ENCODE results near the gene CHAD.
"Not testable (repeated sequence)": the region's sequence is repeated elsewhere in the genome, so short reads cannot be mapped to it uniquely, and the experiment has no call there.

CHAD gene

GRCh38 chr17:50452630-50453300 is 15.9 kb downstream of the CHAD start:
- peak; percentile 13 for DNase-seq

- no peak for DNase-seq
Measured at GRCh38 chr17:50451943-50452629, 16.6 kb downstream of the CHAD start.

DNA sequence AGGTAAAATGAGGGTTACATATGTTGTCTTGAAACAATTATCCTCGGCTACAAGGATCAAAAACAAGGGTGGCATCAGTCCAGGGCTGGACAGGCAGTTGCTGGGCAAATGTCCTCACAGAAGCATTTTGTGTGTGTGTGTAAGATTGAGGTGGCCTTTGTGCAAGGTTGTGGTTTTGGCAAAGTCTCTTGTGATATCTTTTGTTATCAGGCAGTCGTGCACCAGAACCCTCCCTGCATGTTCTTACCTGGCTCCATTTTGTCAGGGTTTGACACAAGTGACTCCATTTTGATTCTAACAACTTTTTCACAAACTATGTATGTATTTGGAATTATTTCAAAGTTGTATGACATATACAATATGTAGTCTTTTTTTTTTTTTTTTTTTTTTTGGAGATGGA is 20.0 kb downstream of the CHAD start:
- no peak for DNase-seq

GRCh38 chr17:50447870-50448595 is 20.6 kb downstream of the CHAD start:
- no peak for DNase-seq

DNA sequence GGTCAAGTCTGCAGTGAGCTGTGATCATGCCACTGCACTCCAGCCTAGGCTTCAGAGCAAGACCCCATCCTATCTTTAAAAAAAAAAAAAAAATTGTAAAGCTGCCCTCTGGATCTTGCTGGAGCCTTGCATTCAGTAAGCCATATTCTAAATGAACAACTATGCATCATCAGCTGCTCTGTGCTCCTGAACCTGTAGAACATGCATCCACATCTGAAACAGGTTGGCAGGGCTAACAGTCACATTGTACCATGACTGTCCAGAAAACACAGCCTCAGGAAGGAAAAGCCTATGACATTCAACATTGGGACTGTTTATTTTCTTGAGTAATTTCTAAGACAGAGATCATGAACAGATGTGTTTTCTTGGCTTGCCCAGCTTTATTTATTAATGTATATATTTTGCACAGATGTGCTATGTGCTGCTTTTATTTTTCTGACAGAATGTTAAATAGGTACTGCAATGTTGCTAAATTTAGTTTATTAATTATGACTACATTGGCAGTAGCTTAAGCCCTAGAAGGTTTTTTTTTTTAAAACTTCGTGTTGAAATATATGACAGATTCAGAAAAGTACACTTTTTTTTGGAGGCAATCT is 22.9 kb downstream of the CHAD start:
- DNase-seq: no peak

DNA sequence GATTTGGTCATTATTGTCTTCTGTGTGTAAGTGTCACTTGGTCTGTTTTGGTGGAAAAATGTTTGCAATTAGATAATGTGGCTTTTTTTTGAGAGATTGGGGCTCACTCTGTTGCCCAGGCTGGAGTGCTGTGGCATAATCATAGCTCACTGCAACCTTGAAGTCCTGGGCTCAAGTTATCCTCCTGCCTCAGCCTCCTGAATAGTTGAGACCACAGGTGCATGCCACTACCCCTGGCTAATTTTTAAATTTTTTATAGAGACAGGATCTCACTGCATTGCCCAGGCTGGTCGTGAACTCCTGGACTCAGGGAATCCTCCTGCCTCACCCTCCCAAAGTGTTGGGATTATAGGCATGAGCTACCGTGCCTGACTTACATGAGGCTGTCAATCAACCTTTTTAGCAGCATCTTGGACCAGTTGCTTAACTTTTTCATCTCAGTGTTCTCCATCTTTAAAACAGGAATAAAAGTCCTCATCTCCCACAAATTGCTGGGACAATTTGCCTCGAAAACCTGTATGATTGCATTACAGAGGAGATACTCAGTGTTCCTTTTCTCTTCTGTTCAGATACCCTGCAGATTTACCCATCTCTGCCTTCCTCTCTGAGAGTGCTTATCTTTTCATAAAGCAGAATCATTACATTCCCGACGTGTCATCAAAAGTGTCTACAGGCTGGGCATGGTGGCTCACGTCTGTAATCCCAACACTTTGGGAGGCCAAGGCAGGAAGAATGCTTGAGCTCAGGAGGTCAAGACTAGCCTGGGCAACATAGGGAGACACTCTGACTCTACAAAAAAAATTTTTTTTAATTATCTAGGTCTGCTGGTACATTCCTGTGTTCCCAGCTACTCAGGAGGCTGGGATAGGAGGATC is 23.6 kb downstream of the CHAD start:
- no peak for DNase-seq

DNA sequence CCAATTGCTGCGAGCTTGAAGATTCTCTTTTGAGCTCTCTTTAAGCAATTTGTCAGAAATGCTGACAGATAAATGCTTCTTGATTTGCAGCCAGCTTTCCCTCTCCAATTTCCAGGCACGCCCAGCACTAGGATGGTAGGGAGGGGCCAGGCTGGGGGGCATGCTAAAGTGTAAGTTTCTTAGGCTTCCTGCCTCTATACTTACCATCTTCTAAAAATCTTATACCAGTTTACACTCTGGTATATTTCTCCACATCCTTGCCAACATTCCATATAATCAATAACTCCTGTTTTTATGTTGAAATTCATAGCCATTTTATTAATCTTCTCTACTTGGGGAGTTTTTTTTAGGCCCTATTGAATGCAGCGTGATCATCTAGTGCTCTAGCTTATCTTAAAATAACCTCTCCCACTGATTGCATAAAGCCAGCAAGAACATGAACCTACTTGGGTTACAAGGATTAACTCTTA is 25.1 kb downstream of the CHAD start:
- no peak for DNase-seq

GRCh38 chr17:50440838-50441829 is 27.5 kb downstream of the CHAD start:
- no peak for DNase-seq

GRCh38 chr17:50440172-50440837 is 28.4 kb downstream of the CHAD start:
- DNase-seq: no peak

DNA sequence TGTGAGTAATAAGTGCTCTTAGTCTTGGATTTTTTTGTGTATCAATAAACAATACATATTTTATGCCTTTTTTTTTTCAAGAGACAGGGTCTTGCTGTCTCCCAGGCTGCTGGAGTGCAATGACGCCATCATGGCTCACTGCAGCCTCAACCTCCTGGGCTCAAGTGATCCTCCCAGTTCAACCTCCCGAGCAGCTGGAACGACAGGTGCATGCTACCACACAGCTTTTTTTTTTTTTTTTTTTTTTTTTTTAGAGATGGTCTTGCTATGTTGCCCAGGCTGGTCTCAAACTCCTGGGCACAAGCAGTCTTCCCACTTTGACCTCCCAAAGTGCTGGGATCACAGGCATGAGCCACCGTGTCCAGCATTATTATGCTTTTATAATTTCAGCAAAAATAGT is 29.7 kb downstream of the CHAD start:
- DNase-seq: no peak

- no peak for DNase-seq
Measured at GRCh38 chr17:50437409-50437808, 31.3 kb downstream of the CHAD start.

- DNase-seq: no peak
Measured at GRCh38 chr17:50432125-50432762, 36.4 kb downstream of the CHAD start.

DNA sequence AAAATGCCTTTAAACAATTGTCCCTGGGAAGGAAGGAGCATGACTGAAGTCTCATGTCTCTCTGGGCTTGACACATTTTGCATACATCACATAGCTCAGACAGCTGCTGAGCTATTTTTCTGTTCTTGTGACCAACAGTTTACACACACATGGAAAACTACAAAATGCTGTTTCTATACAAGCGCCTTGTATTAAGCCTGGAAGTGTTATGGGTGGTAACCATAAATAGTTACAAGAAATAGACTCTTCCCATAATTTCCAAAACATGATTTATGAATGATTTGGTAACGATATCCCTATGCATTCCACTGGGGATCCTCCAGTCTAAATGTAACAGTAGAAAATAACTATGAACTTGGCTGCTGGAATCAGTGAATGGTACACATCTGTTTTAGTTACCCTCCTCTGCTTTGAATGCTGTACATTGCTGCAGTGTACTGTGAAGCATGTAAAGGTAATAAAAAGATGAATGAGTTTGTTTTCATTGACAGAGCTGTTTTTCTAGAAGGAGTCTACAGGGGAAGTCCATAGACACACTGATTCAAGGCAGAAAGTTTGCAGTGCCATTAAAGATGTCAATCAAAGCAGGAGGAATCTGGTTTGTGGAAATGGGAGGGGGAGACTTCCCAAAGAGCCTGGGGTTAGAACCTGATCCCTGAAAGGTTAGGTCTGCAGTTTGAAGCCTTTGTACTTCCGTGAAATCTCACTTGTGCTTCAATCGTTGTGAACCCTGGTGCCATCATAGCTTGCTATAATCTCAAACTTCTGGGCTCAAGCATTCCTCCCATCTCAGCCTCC is 37.7 kb downstream of the CHAD start:
- DNase-seq: no peak

- DNase-seq: no peak
Measured at GRCh38 chr17:50429793-50430192, 38.9 kb downstream of the CHAD start.

GRCh38 chr17:50428831-50429424 is 39.8 kb downstream of the CHAD start:
- DNase-seq: no peak

GRCh38 chr17:50428126-50428525 is 40.6 kb downstream of the CHAD start:
- not testable (repeated sequence) for DNase-seq

DNA sequence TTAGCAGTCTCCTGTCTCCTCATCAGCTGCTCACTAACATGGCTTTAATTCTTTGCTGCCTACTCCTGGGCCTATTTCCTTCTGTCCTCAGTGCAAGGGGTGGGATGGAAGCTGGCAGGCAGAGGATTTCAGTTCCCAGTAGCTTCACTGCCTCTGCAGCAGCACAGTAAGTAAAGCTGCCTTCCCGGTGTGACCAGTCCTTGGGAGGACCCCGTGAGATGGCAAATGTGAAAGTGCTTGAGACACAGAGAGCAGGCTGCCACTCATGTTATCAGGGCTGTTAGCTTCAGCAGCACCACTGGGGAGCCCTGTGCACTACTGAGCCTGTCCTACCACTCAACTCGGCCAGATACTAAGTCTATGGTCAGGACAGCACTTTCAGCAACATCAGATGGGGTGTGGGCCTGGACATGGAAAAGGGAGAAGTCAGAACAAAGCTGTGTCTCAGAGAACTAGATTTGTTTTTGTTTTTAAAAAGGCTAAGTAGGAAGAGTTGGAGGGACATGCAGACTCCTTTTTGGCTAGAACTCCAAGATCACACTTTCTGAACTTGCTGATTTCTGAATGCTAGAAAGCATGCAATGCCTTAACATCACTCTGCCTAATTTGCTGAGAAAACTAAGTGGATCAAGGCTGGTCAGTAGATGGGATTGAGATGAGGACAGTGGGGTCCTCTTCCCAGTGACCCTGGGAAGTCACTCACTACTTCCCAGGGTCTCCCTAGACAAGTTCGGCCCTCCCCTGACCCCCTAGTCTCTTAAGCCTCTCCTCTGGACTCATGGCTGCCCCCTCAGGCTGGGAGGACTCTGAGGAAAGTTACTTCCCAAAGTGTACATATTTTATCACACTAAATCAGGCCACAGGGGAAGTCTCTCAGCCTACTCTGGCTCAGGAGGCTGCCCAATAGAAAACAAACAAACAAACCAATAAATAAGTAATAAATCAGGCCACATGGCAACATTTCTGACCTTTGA is 41.6 kb downstream of the CHAD start:
- DNase-seq: peak; percentile 47

GRCh38 chr17:50426472-50426782 is 42.3 kb downstream of the CHAD start:
- no peak for DNase-seq

Data from HCEC 1CT (cell line).